Measurements from ENCODE around the gene INO80D. TPM values are rescaled to one million over a fixed set of nuclear protein-coding genes. Genes with fewer than 3 reads are reported as not detected.

The INO80D gene
- total and polyA plus RNA-seq, 2 of the 13 experiments (the other 11 are each of a cell fraction or from before 2014, with no cell fraction given), result 7.6 to 7.9 TPM

GRCh38 chr2:205976120-205976814 lies 109.7 kb downstream of the INO80D start (continued):
- TF ChIP-seq AGO2 (optimal IDR thresholded peaks at IDR 0.05; ENCODE audit: low read depth, low read length) (no peak), HOXA3 (CRISPR knock-in tag; IDR thresholded peaks at IDR 0.05) (0 out of 2 replicates have a peak, but pooled peaks have one; percentile 26), PAF1 (CRISPR knock-in tag; IDR thresholded peaks at IDR 0.05) (no peak), GABPB1 (CRISPR knock-in tag; IDR thresholded peaks at IDR 0.05) (no peak), TBX2 (CRISPR knock-in tag; IDR thresholded peaks at IDR 0.05; ENCODE audit: borderline replicate concordance) (peak; percentile 38; the same call in 1 of the 2 replicates), IRF2 (CRISPR knock-in tag; IDR thresholded peaks at IDR 0.05) (no peak), ZSCAN25 (CRISPR knock-in tag; IDR thresholded peaks at IDR 0.05) (peak; percentile 39; the same call in 1 of the 2 replicates), NFKBIZ (CRISPR knock-in tag; IDR thresholded peaks at IDR 0.05) (no peak), RARA (CRISPR knock-in tag; IDR thresholded peaks at IDR 0.05) (no peak), RBM22 (optimal IDR thresholded peaks at IDR 0.05; ENCODE audit: low read length) (no peak), SALL2 (CRISPR knock-in tag; IDR thresholded peaks at IDR 0.05) (no peak), PHF8 (CRISPR knock-in tag; IDR thresholded peaks at IDR 0.05) (no peak), ELF4 (CRISPR knock-in tag; IDR thresholded peaks at IDR 0.05; ENCODE audit: borderline replicate concordance) (no peak), ZNF20 (CRISPR knock-in tag; IDR thresholded peaks at IDR 0.05) (no peak), NFE2L2 (IDR thresholded peaks at IDR 0.05; ENCODE audit: low read length) (no peak), ZNF264 (CRISPR knock-in tag; IDR thresholded peaks at IDR 0.05) (no peak), SALL1 (CRISPR knock-in tag; IDR thresholded peaks at IDR 0.05) (0 out of 2 replicates have a peak, but pooled peaks have one; percentile 23), RBM39 (IDR thresholded peaks at IDR 0.05; ENCODE audit: low read depth, low read length, poor library complexity, severe bottlenecking) (no peak), FOXJ3 (CRISPR knock-in tag; IDR thresholded peaks at IDR 0.05; ENCODE audit: borderline replicate concordance) (no peak), ZBTB3 (CRISPR knock-in tag; IDR thresholded peaks at IDR 0.05; ENCODE audit: borderline replicate concordance, low read depth) (no peak)
- TF ChIP-seq, protein P1, sequence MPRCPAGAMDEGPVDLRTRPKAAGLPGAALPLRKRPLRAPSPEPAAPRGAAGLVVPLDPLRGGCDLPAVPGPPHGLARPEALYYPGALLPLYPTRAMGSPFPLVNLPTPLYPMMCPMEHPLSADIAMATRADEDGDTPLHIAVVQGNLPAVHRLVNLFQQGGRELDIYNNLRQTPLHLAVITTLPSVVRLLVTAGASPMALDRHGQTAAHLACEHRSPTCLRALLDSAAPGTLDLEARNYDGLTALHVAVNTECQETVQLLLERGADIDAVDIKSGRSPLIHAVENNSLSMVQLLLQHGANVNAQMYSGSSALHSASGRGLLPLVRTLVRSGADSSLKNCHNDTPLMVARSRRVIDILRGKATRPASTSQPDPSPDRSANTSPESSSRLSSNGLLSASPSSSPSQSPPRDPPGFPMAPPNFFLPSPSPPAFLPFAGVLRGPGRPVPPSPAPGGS (CRISPR knock-in tag; IDR thresholded peaks at IDR 0.05), result no peak
- TF ChIP-seq, protein P2, sequence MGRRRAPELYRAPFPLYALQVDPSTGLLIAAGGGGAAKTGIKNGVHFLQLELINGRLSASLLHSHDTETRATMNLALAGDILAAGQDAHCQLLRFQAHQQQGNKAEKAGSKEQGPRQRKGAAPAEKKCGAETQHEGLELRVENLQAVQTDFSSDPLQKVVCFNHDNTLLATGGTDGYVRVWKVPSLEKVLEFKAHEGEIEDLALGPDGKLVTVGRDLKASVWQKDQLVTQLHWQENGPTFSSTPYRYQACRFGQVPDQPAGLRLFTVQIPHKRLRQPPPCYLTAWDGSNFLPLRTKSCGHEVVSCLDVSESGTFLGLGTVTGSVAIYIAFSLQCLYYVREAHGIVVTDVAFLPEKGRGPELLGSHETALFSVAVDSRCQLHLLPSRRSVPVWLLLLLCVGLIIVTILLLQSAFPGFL (CRISPR knock-in tag; IDR thresholded peaks at IDR 0.05), result no peak
- TF ChIP-seq, protein P3, sequence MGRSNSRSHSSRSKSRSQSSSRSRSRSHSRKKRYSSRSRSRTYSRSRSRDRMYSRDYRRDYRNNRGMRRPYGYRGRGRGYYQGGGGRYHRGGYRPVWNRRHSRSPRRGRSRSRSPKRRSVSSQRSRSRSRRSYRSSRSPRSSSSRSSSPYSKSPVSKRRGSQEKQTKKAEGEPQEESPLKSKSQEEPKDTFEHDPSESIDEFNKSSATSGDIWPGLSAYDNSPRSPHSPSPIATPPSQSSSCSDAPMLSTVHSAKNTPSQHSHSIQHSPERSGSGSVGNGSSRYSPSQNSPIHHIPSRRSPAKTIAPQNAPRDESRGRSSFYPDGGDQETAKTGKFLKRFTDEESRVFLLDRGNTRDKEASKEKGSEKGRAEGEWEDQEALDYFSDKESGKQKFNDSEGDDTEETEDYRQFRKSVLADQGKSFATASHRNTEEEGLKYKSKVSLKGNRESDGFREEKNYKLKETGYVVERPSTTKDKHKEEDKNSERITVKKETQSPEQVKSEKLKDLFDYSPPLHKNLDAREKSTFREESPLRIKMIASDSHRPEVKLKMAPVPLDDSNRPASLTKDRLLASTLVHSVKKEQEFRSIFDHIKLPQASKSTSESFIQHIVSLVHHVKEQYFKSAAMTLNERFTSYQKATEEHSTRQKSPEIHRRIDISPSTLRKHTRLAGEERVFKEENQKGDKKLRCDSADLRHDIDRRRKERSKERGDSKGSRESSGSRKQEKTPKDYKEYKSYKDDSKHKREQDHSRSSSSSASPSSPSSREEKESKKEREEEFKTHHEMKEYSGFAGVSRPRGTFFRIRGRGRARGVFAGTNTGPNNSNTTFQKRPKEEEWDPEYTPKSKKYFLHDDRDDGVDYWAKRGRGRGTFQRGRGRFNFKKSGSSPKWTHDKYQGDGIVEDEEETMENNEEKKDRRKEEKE (IDR thresholded peaks at IDR 0.05), result no peak

Measured in HepG2 (cell line).